HG03135 (cell line): ENCODE results near the gene SLIT3.
"Not testable (repeated sequence)": the region's sequence is repeated elsewhere in the genome, so short reads cannot be mapped to it uniquely, and the experiment has no call there.

ENCODE experiments used
- ATAC-seq: cut with Tn5 transposase; IDR thresholded peaks from one replicate; pipeline ENCODE4 v1.9.1; 2021; ENCODE audit warnings: mild to moderate bottlenecking, moderate library complexity; ENCODE audit not compliant: unreplicated experiment

Gene SLIT3

DNA sequence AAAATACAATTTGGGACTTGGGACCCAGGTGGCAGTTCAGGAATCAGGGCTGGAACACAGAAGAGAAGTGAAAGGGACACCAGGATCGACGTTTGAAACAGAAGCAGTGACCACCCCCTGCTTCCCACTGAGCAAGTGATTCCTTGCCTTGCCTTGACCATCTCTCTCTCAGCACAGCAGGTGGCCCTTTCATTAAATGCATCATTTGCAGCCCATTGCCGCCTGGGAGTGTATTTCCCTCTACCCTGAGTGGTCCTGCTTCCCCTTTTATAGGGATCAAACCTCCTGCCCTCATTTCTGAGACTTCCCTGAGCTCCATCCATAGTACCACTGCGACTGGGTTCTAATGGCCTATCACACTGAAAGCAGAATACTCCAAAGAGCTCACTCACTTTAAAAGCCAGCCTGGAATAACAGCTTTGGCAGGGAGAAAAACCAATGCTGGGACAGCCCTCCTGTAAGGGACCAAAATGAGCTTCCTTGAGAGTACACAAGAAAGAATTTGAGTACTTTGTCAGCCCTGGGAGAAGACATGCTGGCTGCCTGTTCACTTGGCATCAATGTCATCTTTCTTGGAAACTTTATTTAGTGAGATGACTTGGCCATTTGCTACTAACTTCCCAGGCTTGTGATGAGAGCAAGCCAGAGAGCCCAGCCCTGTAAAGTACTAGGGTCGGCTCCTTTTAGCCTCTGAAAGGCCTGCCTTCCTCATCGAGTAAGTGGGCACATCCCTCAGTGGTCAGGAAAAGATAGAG lies 149.7 kb downstream of the SLIT3 start:
- no peak for ATAC-seq

DNA sequence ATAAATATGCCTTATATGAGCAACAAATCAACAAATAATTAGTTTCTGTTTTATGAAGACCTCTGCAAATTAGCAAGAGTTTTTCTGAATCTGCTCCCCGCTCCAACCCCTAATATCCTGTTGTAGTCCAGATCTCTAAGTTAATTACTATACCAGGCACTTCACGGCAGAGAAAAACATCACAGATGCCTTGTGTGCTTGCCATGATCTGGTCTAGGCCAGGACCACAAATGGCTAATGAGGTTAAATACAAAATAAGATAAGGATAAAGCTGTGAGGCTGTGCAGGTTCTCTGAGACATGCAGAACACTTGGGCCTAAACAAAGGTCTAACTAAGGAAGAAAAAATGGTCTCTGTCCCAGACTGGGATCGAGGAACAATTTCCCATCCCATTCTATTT lies 150.8 kb downstream of the SLIT3 start:
- ATAC-seq: no peak

DNA sequence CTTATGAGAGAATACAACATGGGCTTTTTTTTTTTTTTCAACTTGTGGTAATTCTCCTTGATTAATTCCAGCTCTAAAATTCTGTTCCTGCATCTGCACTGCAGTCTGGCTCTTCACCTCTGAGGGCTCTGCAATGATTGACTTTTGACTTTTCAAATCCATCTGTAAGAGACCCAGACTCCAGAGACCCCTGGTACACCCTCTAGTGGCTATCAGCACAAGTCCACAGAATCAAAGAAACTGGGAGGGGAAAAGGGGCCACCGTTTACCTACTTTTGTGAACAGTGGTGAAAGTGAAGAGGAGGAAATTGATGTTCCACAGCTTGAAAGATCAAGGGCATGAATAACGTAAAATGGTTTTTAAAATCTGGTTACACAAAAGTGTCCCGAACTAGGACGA lies 151.6 kb downstream of the SLIT3 start:
- ATAC-seq: no peak

DNA sequence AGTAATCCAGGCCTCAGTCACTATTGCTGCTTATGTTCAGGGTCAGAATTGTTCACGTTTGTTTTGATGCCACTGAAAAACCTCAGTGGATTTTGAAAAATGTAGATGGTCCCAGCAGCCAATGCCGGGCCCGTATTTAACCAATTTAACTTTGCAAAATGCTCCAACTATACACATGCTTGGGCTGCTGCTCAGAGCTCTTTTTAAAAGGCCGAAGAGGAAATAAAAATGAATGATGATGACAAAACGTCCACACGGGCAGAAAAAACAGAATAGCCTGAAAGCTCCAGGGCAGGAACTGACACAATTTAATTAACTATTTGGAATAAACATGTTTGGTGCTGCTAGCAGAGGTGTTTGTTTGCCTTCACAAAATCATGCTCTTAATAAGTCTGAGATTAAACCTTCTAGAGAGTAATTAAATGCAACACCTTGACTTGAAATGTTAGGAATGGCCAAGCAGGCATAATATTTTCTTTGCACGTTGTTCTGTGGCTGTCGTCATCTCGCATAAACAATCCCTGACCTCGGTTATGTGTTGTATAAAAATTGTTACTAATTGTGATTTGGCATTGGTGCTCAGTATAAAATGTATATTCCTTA lies 152.7 kb downstream of the SLIT3 start:
- ATAC-seq: no peak

DNA sequence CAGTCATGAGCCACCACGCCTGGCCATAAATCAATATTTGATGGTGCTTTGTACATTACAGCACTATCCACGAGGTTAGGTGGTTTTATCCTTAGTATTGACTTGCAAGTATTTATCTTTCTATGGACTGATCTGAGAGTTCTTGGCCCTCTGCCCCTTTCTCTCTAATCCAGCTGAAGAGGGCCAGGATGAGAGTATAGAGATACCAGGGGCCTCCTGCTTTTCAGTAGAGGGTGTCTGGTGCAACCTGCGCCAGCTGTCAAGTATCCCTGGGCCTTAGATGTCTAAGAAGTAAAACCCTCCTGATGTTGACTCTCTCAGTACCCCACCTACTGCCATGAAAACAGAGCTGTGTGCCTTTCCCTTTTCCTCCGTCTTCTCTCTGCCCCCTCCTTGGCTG lies 153.4 kb downstream of the SLIT3 start:
- no peak for ATAC-seq

DNA sequence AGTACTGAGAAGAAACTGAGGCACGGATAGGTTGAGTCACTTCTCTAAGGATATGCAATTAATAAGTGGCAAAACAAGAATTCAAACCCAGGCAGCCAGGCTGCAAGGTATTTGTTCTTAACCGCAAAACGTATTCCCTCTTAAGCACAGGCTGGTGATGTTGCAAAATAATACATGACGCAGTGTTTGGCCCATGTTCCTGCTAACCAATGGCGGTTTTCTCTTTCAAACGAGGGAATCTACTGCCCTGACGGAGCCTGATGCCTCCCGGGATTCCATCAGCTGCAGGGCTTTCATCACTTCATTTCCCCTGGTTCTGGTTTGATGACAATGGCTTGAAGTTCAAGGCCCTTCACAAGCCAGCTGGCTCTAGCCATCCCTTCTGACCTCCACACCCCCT lies 154.8 kb downstream of the SLIT3 start:
- no peak for ATAC-seq

DNA sequence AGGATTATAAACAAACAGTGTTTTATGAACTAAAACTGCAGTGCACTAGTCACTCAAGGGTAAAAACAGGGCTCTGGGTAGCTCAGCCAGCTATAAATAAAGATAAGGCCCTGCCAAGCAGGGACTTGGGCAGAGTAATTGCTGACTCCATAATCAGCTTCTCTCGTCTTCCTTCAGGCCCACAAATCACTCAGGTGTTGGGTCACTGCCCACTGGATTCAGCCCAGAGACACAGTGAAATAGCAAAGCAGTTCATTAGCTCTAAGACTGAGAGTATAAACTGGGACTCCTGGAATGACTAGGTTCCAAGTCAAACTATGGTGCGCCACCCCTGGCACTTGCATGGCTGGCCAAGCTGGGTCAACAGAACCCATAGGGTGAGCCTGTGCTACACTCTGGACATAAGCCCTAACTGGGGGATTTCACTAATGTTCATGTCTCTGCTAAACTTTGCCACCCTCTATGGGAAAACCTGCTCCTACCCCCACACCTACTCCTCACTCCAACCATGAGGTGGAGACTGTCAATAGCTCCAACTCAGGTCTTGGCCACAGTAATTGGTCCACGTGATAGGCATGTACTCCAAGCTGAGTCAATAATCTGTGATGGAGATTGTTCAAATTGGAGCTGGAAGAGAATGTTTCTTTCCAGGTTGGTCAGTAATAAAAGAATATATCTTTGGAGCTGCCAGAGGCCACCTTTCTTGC lies 158.5 kb downstream of the SLIT3 start:
- ATAC-seq: no peak

DNA sequence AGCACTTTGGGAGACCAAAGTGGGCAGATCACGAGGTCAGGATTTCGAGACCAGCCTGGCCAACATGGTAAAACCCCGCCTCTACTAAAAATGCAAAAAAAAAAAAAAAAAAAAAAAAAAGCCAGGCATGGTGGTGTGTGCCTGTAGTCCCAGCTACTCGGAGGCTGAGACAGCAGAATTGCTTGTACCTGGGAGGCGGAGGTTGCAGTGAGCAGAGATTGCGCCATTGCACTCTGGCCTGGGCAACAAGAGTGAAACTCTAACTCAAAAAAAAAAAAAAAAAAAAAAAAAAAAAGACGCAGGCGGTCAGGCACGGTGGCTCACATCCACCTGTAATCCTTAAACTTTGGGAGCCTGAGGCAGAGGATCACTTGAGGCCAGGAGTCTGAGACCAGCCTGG lies 160.7 kb downstream of the SLIT3 start:
- ATAC-seq: not testable (repeated sequence)

DNA sequence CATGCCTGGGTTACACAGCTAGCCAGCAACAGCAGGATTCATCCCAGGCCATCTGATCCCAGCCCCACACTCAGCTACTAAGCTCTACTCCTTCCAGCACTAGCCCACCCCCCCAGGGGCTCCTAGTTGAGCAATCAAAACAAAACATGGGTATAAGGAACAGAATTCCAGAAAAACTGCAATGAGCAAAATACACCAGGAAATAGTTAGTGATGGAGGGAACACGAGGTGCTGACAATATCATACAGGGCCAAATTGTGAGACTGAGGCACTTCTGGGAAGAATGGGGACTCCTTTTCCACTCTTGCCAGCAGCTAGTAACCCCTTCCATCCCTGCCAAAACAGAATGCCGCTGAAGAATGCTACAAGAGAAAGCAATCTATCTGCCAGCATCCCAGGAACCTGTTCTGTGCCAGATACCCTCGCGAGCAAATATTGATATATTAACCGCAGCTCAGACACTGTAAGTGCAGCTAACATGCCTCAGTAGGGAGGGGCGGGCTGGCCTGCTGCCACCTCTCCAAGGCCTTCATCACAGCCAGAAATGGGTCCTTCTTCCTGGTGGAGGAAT lies 161.4 kb downstream of the SLIT3 start:
- ATAC-seq: no peak

DNA sequence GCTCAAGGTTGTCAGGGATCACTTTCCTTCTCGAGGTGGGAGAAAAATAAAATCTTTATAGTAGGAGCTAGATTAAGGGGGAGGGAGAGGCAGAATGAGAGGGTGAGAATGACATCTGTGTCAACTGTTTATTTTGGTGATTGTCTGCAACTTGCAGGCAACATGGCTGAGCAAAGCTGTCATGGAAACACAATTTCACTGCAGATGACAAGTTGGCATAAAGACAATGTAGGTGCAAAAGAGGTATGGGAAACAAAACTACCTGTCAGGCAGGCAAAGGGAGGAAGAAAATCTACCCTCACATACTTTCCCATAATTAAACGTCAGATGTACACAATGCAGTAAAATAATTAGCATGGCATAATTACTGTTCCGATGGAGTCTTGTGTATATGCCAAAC lies 167.4 kb downstream of the SLIT3 start:
- no peak for ATAC-seq

DNA sequence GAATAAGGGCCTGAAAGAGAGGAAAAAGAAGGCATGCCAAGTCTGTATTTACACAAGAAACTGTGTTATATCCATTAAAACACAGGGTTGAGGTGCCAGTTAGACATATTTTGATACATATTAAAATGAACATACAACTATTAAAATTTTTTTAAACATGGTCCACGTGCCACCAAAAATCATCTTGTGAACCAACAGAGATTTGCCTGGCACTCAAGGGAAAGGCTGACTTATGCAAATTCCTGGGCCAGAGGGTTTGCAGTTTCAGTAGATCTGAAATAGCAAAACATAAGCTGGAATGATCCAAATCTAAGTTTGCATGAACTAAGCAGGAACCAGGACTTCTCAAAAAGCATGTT lies 168.7 kb downstream of the SLIT3 start:
- ATAC-seq: no peak

DNA sequence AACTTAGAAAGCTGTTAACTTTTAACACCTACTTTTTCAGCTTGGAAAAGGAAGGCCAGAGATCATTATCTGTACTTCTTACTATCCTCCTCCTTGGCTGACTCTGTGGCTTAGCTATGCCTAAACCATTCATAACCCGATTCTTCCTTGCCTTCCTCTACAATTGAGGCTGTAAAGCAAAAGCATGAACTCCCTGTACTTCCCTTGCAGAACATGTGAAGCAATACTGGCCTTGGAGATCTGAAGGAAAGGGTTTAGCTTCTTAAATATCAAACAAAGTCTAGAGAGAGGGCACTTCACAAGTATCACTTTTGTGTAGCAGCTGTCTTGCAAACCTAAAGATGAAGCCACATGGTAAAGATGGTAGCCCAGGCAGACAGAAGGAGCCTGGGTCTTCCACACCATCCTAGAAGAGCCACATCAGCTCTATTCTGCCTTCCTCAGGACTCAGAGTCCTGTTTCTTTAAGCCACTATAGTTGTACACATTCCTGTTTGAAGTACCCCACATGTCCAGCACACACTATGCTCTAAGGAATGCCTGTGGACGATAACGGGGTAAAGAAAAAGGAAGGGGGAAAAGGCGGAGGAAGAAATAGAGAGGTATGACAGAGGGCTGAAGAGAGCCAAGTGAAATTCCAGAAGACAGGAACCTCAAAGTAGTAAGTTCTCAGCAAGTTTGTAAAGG lies 169.2 kb downstream of the SLIT3 start:
- no peak for ATAC-seq

DNA sequence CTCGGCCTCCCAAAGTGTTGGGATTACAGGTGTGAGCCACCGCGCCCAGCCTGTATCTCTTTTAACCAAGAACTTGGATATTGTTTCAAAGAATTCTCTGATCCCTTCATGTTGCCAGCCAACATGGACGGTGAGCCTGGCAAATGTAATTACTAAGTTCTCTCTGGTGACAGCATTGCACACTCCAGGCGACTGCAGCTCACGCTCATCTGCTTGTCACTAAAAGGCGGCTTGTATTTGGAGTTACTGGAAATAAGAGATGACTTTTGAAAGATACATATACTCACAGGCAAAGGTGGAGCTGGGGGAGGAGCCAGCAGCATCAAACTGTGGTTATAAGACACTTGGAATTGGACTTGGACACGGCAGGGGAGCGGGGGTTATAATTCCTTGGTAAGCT lies 172.3 kb downstream of the SLIT3 start:
- ATAC-seq: no peak

DNA sequence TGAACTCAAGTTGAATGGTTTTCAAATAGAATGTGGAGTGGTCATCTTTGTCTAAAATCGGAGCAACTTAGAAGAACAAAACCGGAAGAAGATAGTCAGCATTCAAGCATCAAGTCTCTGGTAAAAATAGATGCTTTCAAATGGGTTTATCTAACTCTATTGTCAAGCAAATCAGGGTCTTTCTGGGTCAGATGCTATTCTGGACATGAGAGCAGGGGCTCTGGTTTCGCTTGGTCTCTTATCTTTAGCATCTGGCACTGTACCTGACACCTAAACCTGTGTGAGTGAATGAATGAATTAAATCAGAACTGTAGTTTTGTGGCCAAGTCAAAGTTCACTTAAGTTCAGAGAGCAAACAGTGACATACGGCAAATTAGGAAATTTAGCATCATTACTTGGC lies 173.5 kb downstream of the SLIT3 start:
- no peak for ATAC-seq

DNA sequence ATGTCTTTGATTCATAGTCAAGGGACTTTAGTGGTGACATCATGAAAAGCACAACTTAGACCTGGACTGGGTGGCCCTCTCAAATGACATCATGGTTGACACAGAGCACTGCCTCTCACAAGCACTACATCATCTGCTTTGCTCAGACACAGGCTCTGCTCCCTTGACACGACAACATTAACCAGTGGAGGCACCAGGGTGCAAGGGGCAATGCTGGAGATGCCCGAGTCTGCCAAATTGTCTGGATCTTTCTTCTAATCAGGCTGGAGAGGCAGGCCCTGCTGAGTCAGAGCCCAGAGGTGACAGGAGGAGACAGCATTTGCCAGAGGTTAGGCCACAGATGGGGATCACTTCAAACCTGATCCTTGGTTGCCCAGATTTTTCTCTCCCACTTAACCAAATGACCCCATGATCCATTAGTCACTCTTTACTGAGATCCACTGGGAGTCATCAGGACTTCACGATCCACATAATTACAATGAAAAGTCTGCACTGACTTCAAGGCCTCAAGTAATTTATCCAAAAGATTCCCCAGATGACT lies 174.4 kb downstream of the SLIT3 start:
- ATAC-seq: no peak

DNA sequence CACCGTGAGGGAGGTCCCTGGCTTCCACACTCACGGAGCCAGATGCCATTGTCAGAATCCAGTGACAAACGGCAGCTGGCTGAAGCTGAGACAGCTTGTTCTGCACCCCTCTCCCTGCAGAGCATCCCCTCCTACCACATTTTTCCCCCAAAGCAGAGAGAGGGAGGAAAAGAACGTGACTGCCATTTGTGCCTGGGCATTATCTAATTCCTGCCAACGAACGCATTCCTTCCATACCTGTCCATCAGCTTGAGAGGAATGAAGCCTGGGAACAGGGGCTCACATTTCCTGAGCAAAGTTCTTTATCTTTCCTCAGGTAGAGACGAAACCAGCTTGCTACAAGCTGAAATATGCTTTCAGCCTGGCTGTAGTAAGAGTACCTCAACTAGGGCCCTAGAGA lies 175.4 kb downstream of the SLIT3 start:
- no peak for ATAC-seq

DNA sequence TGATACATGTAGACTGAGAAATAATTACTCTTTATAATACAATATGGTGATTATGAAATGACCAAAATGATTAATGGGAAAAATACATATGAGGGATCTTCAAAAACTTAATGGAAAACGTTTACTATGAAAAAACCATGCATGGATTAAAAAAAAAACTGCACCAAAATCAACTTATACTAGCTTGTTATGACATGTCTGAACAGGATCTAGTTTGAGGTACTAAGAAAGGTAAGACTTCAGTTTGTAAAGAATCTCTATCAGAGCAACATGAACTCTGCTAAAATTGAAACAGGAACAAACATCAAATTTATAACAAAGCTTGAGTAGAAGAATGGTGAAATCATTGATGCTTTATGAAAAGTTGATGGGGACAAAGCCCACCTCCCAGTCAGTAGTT lies 178.0 kb downstream of the SLIT3 start:
- ATAC-seq: no peak

DNA sequence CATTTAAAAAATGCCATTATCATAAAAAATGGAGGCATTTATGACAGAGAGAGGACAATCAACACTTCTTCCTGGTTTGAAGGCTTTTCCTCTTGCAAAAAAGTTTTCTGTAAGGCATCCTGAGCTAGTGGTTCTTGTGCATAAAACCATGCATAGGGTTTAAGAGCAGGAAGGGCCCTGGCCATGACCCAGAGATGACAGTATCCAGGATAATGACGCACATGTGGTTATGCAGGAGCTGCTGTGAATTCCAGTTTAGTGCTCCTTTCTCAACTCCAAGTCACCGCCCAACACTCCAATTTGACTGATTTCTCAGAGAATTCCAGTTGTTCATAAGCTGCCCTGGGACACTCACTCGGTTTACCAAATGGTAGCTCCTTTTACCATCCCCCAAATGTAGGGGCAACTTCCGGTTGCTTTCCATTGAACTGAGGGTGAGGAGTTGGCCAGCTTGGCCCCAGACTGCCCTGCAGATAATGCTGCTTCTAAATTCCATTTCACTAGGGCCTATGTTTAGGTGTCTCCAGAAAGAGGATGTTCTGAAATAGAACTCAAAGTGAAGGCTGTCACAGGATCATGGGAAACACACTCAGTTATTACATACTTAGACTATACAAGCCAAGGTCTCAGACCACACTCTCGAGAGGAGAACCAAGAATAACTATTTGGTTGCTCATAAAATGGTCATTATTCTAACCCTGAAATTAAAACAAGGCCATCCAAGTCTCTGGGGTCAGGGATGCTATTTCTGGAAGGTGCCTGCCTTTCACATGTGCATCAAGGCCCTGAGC lies 179.1 kb downstream of the SLIT3 start:
- ATAC-seq: no peak

DNA sequence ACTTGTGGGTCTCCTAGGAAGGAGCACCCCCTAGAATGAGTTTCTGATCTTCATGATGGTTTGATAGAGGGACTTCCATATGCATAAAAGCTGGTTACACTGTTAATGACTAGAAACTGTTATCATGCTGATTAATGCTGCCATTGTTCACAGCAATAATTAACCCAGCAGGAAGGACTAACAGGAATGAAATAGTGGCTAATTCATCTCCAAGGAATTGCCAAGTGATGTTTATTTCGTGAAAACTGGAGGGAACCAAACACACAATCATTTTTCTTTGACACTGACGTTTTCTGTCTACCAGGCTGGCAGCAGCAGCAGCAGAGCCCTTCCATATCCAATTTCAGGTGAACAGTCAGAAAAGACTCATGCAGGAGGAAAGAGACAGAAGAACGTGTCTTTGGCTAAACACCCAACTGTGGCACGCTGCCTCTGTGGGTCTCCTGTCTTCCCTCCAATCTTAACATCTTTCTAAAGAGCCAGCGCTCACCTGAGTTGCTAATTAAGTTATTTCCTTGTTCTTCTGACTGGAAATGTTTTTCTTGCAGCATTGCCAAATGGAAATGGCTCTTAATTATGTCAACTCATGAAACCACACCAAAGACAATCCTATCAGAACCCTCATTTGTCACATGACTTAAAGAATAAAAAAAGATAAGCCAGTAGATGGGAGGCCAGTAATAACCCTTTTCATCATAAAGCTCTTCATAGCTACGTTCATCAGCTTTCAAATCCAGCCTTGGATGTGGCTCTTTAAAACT lies 181.5 kb downstream of the SLIT3 start:
- ATAC-seq: no peak
